H1 (cell line): ENCODE data around the gene PATJ. TPM values are rescaled to one million over a fixed set of nuclear protein-coding genes. Genes with fewer than 3 reads are reported as not detected.

ENCODE experiments used
- CTCF ChIA-PET: fragments of 300-600 bp; sonication (Branson Sonifier 250); formaldehyde crosslinking; loops from one replicate; lab custom pipeline; 2021; ENCODE audit not compliant: partially characterized antibody; lab: Charles Lee
- POLR2A ChIA-PET: fragments of 300-600 bp; sonication (Branson Sonifier 250); formaldehyde crosslinking; loops from one replicate; lab custom pipeline; 2021; ENCODE audit warnings: inconsistent platforms; ENCODE audit not compliant: partially characterized antibody; lab: Charles Lee
- DNase-seq, 2 experiments: peaks; one replicate each; pipeline versions ENCODE4 v3.0.0 to v3.0.0-alpha.2; 2010 to 2022; ENCODE audit warnings: low spot score in 2 of 2, low read depth in 1 of 2, mixed read lengths in 1 of 2
- FAIRE-seq: peaks from 2 replicates; lab custom pipeline; 2011; peaks lifted over from hg19 to GRCh38; lab: Jason Lieb, UNC
- H2AFZ ChIP-seq: 2 replicates; pipeline ENCODE4 v1.8.1; 2012; ENCODE audit warnings: low read length, inconsistent platforms
- H2AK5ac ChIP-seq: 2 replicates; pipeline ENCODE4 v1.6.1; 2013; ENCODE audit warnings: low read depth, low read length
- H2BK120ac ChIP-seq: replicated peaks from 2 replicates; pipeline ENCODE3; 2013; ENCODE audit warnings: low read depth, low read length, inconsistent platforms
- H2BK12ac ChIP-seq: 2 replicates; pipeline ENCODE4 v1.6.1; 2013; ENCODE audit warnings: low read depth, low read length
- H2BK15ac ChIP-seq: 2 replicates; pipeline ENCODE4 v1.6.1; 2013; ENCODE audit warnings: low read length
- H2BK20ac ChIP-seq: 2 replicates; pipeline ENCODE4 v1.6.1; 2013; ENCODE audit warnings: low read length
- H2BK5ac ChIP-seq: 2 replicates; pipeline ENCODE4 v1.6.1; 2013; ENCODE audit warnings: low read depth, low read length
- H3K14ac ChIP-seq: 2 replicates; pipeline ENCODE4 v1.6.1; 2013; ENCODE audit warnings: inconsistent platforms; ENCODE audit not compliant: insufficient read length
- H3K18ac ChIP-seq: 2 replicates; pipeline ENCODE4 v1.6.1; 2013; ENCODE audit warnings: low read length; ENCODE audit errors: extremely low read depth
- H3K23ac ChIP-seq: 2 replicates; pipeline ENCODE4 v1.6.1; 2013; ENCODE audit warnings: inconsistent platforms; ENCODE audit not compliant: insufficient read length
- H3K23me2 ChIP-seq: 2 replicates; pipeline ENCODE4 v1.6.1; 2013; ENCODE audit warnings: low read depth, low read length
- H3K27ac ChIP-seq: 2 replicates; pipeline ENCODE4 v1.6.1; 2011; ENCODE audit warnings: low read depth, low read length, inconsistent platforms
- H3K27me3 ChIP-seq, 4 experiments: replicated peaks in 1 of 4; 1 replicate in 1 of 4; 2 replicates in 3 of 4; pipeline versions ENCODE4 v1.6.1 to v1.8.1; 2011 to 2013; ENCODE audit warnings: low read length in 3 of 4, mild to moderate bottlenecking in 3 of 4, inconsistent platforms in 2 of 4, mixed read lengths in 2 of 4, moderate library complexity in 1 of 4; ENCODE audit not compliant: control insufficient read depth in 3 of 4, insufficient read depth in 3 of 4; ENCODE audit errors: extremely low read depth in 1 of 4
- H3K36me3 ChIP-seq, 4 experiments: 2 replicates each; pipeline versions ENCODE4 v1.6.1 to v1.8.1; 2011 to 2013; ENCODE audit warnings: mild to moderate bottlenecking in 4 of 4, low read length in 3 of 4, moderate library complexity in 2 of 4, control low read depth in 1 of 4, inconsistent platforms in 1 of 4; ENCODE audit not compliant: insufficient read depth in 4 of 4, control insufficient read depth in 2 of 4
- H3K4ac ChIP-seq: replicated peaks from 2 replicates; pipeline ENCODE3; 2013; ENCODE audit warnings: low read length, low read depth, mixed read lengths, inconsistent platforms; ENCODE audit not compliant: insufficient read length
- H3K4me1 ChIP-seq, 4 experiments: replicated peaks in 1 of 4; 1 replicate in 1 of 4; 2 replicates in 3 of 4; pipeline versions ENCODE4 v1.6.1 to v1.8.1; 2011 to 2013; ENCODE audit warnings: low read length in 3 of 4, inconsistent platforms in 2 of 4, mixed read lengths in 1 of 4; ENCODE audit not compliant: insufficient read depth in 4 of 4, control insufficient read depth in 3 of 4
- H3K4me2 ChIP-seq, 2 experiments: 2 replicates each; pipeline versions ENCODE4 v1.6.1 to v1.8.1; 2011 to 2013; ENCODE audit warnings: low read depth in 2 of 2, low read length in 2 of 2, control low read depth in 1 of 2, inconsistent platforms in 1 of 2, mild to moderate bottlenecking in 1 of 2; ENCODE audit not compliant: insufficient read depth in 1 of 2
- H3K4me3 ChIP-seq, 4 experiments: fragments of 200-600, 300-600 bp in 1 of 4; sonication (generic), shearing (Covaris generic), sonication (Bioruptor Twin) in 1 of 4; 2 replicates each; pipeline versions ENCODE4 v1.5.1 to v1.8.1; 2011 to 2016; ENCODE audit warnings: low read length in 4 of 4, low read depth in 3 of 4, control low read depth in 2 of 4, inconsistent platforms in 2 of 4, mild to moderate bottlenecking in 2 of 4, mixed read lengths in 1 of 4, moderate library complexity in 1 of 4; ENCODE audit not compliant: insufficient read depth in 2 of 4; ENCODE audit errors: extremely low read depth in 1 of 4
- H3K56ac ChIP-seq: replicated peaks from 2 replicates; pipeline ENCODE3; 2013; ENCODE audit warnings: low read depth, mild to moderate bottlenecking, mixed read lengths, low read length, inconsistent platforms; ENCODE audit not compliant: insufficient read length
- H3K79me1 ChIP-seq: 2 replicates; pipeline ENCODE4 v1.6.1; 2013; ENCODE audit warnings: low read depth, low read length, control low read depth
- H3K79me2 ChIP-seq, 2 experiments: 2 replicates each; pipeline versions ENCODE4 v1.6.1 to v1.8.1; 2012 to 2013; ENCODE audit warnings: low read length in 2 of 2, mild to moderate bottlenecking in 2 of 2, inconsistent platforms in 1 of 2; ENCODE audit not compliant: insufficient read depth in 2 of 2, control insufficient read depth in 1 of 2
- H3K9ac ChIP-seq, 4 experiments: replicated peaks in 1 of 4; 1 replicate in 1 of 4; 2 replicates in 3 of 4; pipeline versions ENCODE4 v1.6.1 to v1.8.1; 2011 to 2013; ENCODE audit warnings: low read depth in 3 of 4, low read length in 3 of 4, control low read depth in 2 of 4, mild to moderate bottlenecking in 2 of 4, moderate library complexity in 2 of 4, inconsistent platforms in 1 of 4; ENCODE audit errors: extremely low read depth in 1 of 4
- H3K9me3 ChIP-seq, 2 experiments: 2 replicates each; pipeline versions ENCODE4 v1.6.1 to v1.8.1; 2012 to 2013; ENCODE audit warnings: mild to moderate bottlenecking in 2 of 2, moderate library complexity in 2 of 2, control low read depth in 1 of 2, inconsistent platforms in 1 of 2, low read depth in 1 of 2, low read length in 1 of 2, mixed read lengths in 1 of 2; ENCODE audit not compliant: insufficient read depth in 2 of 2
- H4K20me1 ChIP-seq, 2 experiments: replicated peaks in 1 of 2; 2 replicates each; pipeline versions ENCODE3 to v1.8.1; 2011 to 2013; ENCODE audit warnings: inconsistent platforms in 2 of 2, low read length in 2 of 2, mild to moderate bottlenecking in 1 of 2; ENCODE audit not compliant: insufficient read depth in 2 of 2, control insufficient read depth in 1 of 2
- H4K5ac ChIP-seq: 2 replicates; pipeline ENCODE4 v1.6.1; 2013; ENCODE audit warnings: low read length, low read depth, mixed read lengths, inconsistent platforms; ENCODE audit not compliant: insufficient read length
- H4K8ac ChIP-seq: 2 replicates; pipeline ENCODE4 v1.8.0; 2013; ENCODE audit warnings: mild to moderate bottlenecking, moderate library complexity, low read length, inconsistent platforms; ENCODE audit not compliant: insufficient read depth; ENCODE audit errors: extremely low read depth
- H4K91ac ChIP-seq: replicated peaks from 2 replicates; pipeline ENCODE3; 2013; ENCODE audit warnings: low read length, mixed read lengths, inconsistent platforms; ENCODE audit not compliant: insufficient read length
- ATF3 ChIP-seq: IDR thresholded peaks from 2 replicates; pipeline ENCODE4 v1.6.1; 2011; ENCODE audit warnings: low read depth, mild to moderate bottlenecking, low read length; ENCODE audit not compliant: insufficient read depth
- EZH2 ChIP-seq: fragments of 200-600 bp; sonication (generic); IDR thresholded peaks from 2 replicates; pipeline ENCODE4 v1.7.1; 2012; ENCODE audit warnings: low read depth, mild to moderate bottlenecking, moderate library complexity, low read length, inconsistent platforms; ENCODE audit not compliant: severe bottlenecking
- NRF1 ChIP-seq: IDR thresholded peaks from 2 replicates; pipeline ENCODE4 v1.6.1; 2011; ENCODE audit warnings: mild to moderate bottlenecking, low read depth, low read length, improper control_type of control experiment
- POLR2A ChIP-seq, 2 experiments: IDR thresholded peaks; 1 replicate in 1 of 2; 2 replicates in 1 of 2; pipeline ENCODE4 v1.6.1; 2011; ENCODE audit warnings: low read depth in 2 of 2, low read length in 2 of 2, mild to moderate bottlenecking in 2 of 2; ENCODE audit errors: control extremely low read depth in 1 of 2
- WGBS, 2 experiments: shearing (Covaris generic) in 1 of 2; methylation state at CpG; one replicate each; pipeline versions ENCODE4 v1.1.6 to v1.1.7; 2013 to 2015; ENCODE audit warnings: low lambda C conversion rate in 2 of 2, mixed read lengths in 2 of 2, inconsistent platforms in 1 of 2, low coverage in 1 of 2, missing lambda C conversion rate in 1 of 2; ENCODE audit not compliant: insufficient replicate concordance in 2 of 2, insufficient coverage in 1 of 2, insufficient read length in 1 of 2; ENCODE audit errors: extremely low coverage in 1 of 2, missing lambda C conversion rate in 1 of 2; 5-methylcytosine and 5-hydroxymethylcytosine counted together
- polyA plus RNA-seq, 7 experiments: library from polyadenylated mRNA; depleted of rRNA in 3 of 7; stranded (reverse) in 5 of 7; unstranded in 2 of 7; fragments of >200 nt in 5 of 7; fragments of 200-250 nt in 2 of 7; gene quantifications; 1 replicate in 5 of 7; 2 replicates in 1 of 7; 4 replicates in 1 of 7; pipeline versions ENCODE4 v1.2.1 to v1.2.3, GENCODE V29; 2011 to 2013; ENCODE audit warnings: missing spikeins in 2 of 7, mixed read lengths in 2 of 7
- total RNA-seq: library from RNA; stranded (reverse); fragmentation: NEBNext Ultra II Directional; extraction: Animal tissue kit (Norgen Biotek cat#: 25700); gene quantifications from 2 replicates; pipeline ENCODE4 v1.2.1, GENCODE V29; 2021

Gene PATJ
- total and polyA plus RNA-seq, 2 of the 8 experiments (the other 6 are each of a cell fraction or from before 2014, with no cell fraction given), result 8.2 to 55.6 TPM

GRCh38 chr1:62208970-62209369, 466.7 kb downstream of the PATJ start:
- H3K4me1 ChIP-seq, result peaks cover 0 to 5% (median 0%) of the 10 kb centered on the region in 4 experiments; a peak in 1 of 7 replicates
- no peak overlapping the region for H3K9ac ChIP-seq
- no peak overlapping the region for H2AK5ac ChIP-seq
- no peak overlapping the region for H3K4me2 ChIP-seq
- POLR2A ChIA-PET, result interaction anchor here (0.6 to 26.8 kb wide), 22 partner anchors 12 to 482 kb away, joined by 3 to 1232 read pairs (median 4); partner anchors contain the start of gene L1TD1
- FAIRE-seq, result peak; percentile 42
- no peak overlapping the region for H3K27ac ChIP-seq
- no peak overlapping the region for H3K56ac ChIP-seq
- H3K79me1 ChIP-seq, result peaks cover 3% of the 10 kb centered on the region; the same call in 1 of the 2 replicates
- no peaks in the 10 kb centered on the region for H3K23me2 ChIP-seq
- H3K36me3 ChIP-seq, result peaks cover 31 to 89% (median 65%) of the 10 kb centered on the region in 4 experiments
- H3K23ac ChIP-seq, result no peak overlapping the region
- no peak for DNase-seq
- H4K8ac ChIP-seq, result no peak overlapping the region
- 0% methylated on average over 1 of the region's 1 CpG; no CpG with 5 or more reads in 1 of the 2 experiments for WGBS, 2 experiments
- no peak overlapping the region for H2BK20ac ChIP-seq
- H4K91ac ChIP-seq, result no peak overlapping the region
- H2BK15ac ChIP-seq, result no peak overlapping the region
- TF ChIP-seq POLR2A (IDR thresholded peaks at IDR 0.05; ENCODE audit: control extremely low read depth in 1 of 2, low read depth in 2 of 2, low read length in 2 of 2), result peak in 1 of 2 experiments; percentile 56; a peak in 2 of 3 replicates
- no peak for TF ChIP-seq ATF3
- no peak for TF ChIP-seq EZH2
- TF ChIP-seq NRF1, result no peak
- peaks cover 0 to 49% of the 10 kb centered on the region in 2 experiments; a peak in 2 of 4 replicates for H3K79me2 ChIP-seq
- no peak overlapping the region for H4K5ac ChIP-seq
- no peak overlapping the region for H2AFZ ChIP-seq
- H3K18ac ChIP-seq, result no peak overlapping the region
- no peak overlapping the region for H2BK12ac ChIP-seq
- H3K4ac ChIP-seq, result no peak overlapping the region
- H3K9me3 ChIP-seq, result peaks cover 0 to 9% of the 10 kb centered on the region in 2 experiments; a peak in 1 of 4 replicates
- H3K14ac ChIP-seq, result no peak overlapping the region
- no peak overlapping the region for H2BK5ac ChIP-seq
- H3K27me3 ChIP-seq, result no peaks in the 10 kb centered on the region
- no peak overlapping the region for H3K4me3 ChIP-seq
- no peak overlapping the region for H2BK120ac ChIP-seq
- CTCF ChIA-PET, result interaction anchor here (0.5 to 8.4 kb wide), 6 partner anchors 11 to 257 kb away, joined by 3 to 69 read pairs (median 4); no protein-coding TSS in a partner anchor
- peaks cover 12 to 17% of the 10 kb centered on the region in 2 experiments for H4K20me1 ChIP-seq
